ENCODE data around the gene CACHD1. TPM values are rescaled to one million over a fixed set of nuclear protein-coding genes. Genes with fewer than 3 reads are reported as not detected.

The CACHD1 gene
- polyA plus RNA-seq, 1 of the 3 experiments (the other 2 are of a cell fraction), result 2.2 TPM

DNA sequence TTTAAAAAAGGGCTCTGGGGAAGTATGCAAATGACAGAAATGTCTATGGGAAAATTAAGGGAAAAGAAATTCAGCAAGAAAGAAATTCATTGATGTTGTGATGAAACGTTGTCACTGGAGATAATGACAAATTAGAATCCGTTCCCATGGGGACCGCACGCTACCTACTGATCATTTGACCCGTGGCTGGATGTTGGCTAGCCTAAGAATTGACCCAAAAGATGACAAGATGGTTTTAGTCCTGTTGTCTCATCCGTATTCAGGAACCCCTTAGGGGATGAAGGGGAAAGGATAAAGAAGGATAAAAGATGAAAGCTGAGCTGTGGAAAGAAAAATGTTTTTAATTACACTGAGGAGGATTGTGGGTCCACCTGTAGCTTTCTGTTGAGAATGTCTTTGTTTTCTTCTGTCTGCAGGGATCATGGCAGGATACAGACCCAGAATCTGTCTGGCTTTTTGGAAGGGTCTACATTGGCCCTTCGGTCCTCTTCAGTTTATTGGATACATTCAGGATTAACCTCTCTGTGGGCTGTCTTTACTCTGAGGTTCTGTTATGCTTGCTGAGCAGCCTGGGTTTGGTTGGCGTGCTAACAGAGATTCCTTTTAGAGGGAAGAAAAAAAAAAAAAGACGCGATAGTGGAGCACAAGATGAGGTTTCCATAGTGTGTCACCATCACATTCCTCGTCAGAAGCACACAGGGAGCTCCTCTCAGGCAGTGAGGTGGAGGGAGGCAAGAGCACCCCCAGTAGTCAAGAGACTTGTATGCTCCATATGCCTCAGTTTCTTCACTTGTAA is 106.2 kb downstream of the CACHD1 start:
- Histone ChIP-seq H3K9me2 (no peaks in the 10 kb centered on the region), H3F3A (replicated peaks; ENCODE audit: insufficient read depth) (no peaks in the 10 kb centered on the region), H3K9ac (no peak overlapping the region), H3K27ac (ENCODE audit: low read depth in 2 of 2, low read length in 1 of 2) (no peak overlapping the region), H3K36me3 (replicated peaks in 1 of 2; ENCODE audit: control insufficient read depth in 1 of 2, insufficient read depth in 2 of 2, low read length in 1 of 2) (no peaks in the 10 kb centered on the region), H3K4me2 (no peak overlapping the region), H3K27me3 (ENCODE audit: insufficient read depth) (no peaks in the 10 kb centered on the region), H2AFZ (ENCODE audit: low read depth) (no peak overlapping the region), H3K79me2 (ENCODE audit: insufficient read depth) (no peaks in the 10 kb centered on the region), H3K4me3 (ENCODE audit: low read depth in 2 of 2, low read length in 1 of 2) (no peak overlapping the region), H3K4me1 (ENCODE audit: control insufficient read depth in 1 of 2, insufficient read depth in 2 of 2, low read depth in 1 of 2, low read length in 1 of 2) (peaks cover 5 to 6% of the 10 kb centered on the region in 2 experiments; a peak in 3 of 4 replicates), H4K20me1 (ENCODE audit: insufficient read depth) (no peaks in the 10 kb centered on the region), H3K9me3 (no peaks in the 10 kb centered on the region)
- TF ChIP-seq FOXJ3 (CRISPR knock-in tag; IDR thresholded peaks at IDR 0.05), result no peak
- no peak for TF ChIP-seq REST (IDR thresholded peaks at IDR 0.05; ENCODE audit: low read depth, low read length)
- no peak for TF ChIP-seq RCOR1 (IDR thresholded peaks at IDR 0.05; ENCODE audit: low read length)
- TF ChIP-seq MEF2A (IDR thresholded peaks at IDR 0.05; ENCODE audit: borderline replicate concordance, low read depth), result no peak
- no peak for TF ChIP-seq EP300 (IDR thresholded peaks at IDR 0.05; ENCODE audit: borderline replicate concordance in 1 of 2, low read depth in 1 of 2, low read length in 1 of 2)
- no peak for TF ChIP-seq PBX3 (IDR thresholded peaks at IDR 0.05)
- TF ChIP-seq SIN3A (IDR thresholded peaks at IDR 0.05; ENCODE audit: borderline replicate concordance, low read depth, low read length), result no peak
- no peak for TF ChIP-seq CHD2 (IDR thresholded peaks at IDR 0.05; ENCODE audit: low read length, partially characterized antibody)
- TF ChIP-seq EZH2phosphoT487 (IDR thresholded peaks at IDR 0.05; ENCODE audit: borderline replicate concordance, low read depth), result no peak
- no peak for TF ChIP-seq MXI1 (IDR thresholded peaks at IDR 0.05; ENCODE audit: low read depth, low read length)
- ChIA-PET POLR2A (no interaction called here), CTCF (no interaction called here)
- no peak for DNase-seq
- WGBS (ENCODE audit: low lambda C conversion rate), result 90% methylated on average over 11 of the region's 11 CpGs
